ENCODE results near the gene NEURL4.
A peak's percentile ranks its signal among the peaks of the same experiment; 100 is the strongest.

DNA sequence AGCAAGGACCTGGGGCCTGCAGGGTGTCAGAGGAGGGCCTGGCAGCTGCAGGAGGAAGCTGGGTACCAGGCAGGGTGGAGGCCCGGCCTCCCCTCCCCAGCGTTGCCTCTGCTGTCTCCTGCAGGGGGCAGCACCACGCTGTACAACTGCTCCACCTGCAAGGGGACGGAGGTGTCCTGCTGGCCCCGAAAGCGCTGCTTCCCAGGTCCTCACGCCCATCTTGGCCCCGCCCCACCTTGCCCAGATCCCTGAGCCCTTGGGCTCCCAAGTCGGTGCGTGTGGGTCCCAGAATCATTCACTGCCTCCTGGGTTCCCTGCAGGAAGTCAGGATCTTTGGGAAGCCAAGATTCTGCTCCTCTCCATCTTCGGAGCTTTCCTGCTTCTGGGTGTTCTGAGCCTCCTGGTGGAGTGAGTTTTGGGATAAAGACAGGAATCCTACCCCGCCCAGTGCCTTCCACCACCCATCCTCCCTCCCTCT, 27.0 kb upstream of the NEURL4 start:
- TF ChIP-seq, protein P1, sequence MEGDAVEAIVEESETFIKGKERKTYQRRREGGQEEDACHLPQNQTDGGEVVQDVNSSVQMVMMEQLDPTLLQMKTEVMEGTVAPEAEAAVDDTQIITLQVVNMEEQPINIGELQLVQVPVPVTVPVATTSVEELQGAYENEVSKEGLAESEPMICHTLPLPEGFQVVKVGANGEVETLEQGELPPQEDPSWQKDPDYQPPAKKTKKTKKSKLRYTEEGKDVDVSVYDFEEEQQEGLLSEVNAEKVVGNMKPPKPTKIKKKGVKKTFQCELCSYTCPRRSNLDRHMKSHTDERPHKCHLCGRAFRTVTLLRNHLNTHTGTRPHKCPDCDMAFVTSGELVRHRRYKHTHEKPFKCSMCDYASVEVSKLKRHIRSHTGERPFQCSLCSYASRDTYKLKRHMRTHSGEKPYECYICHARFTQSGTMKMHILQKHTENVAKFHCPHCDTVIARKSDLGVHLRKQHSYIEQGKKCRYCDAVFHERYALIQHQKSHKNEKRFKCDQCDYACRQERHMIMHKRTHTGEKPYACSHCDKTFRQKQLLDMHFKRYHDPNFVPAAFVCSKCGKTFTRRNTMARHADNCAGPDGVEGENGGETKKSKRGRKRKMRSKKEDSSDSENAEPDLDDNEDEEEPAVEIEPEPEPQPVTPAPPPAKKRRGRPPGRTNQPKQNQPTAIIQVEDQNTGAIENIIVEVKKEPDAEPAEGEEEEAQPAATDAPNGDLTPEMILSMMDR (IDR thresholded peaks at IDR 0.05; ENCODE audit: borderline replicate concordance, extremely low read depth, low read length, poor library complexity, severe bottlenecking), result peak; percentile 98
- no peak for TF ChIP-seq EZH2 (IDR thresholded peaks at IDR 0.05; ENCODE audit: borderline replicate concordance, low read depth, low read length, severe bottlenecking)

Data from DND-41 (cell line).